ENCODE measurements around the gene PWWP2B. TPM values are rescaled to one million over a fixed set of nuclear protein-coding genes. Genes with fewer than 3 reads are reported as not detected.

The PWWP2B gene
- total and polyA plus RNA-seq, 2 of the 4 experiments (the other 2 are of a cell fraction) = 1.7 to 2.2 TPM

GRCh38 chr10:132394936-132395703, 1.9 kb upstream of the PWWP2B start:
- no peak overlapping the region for H3K56ac ChIP-seq (ENCODE audit: extremely low read depth, insufficient read depth, low read length)
- H2AK9ac ChIP-seq (replicated peaks; ENCODE audit: low read depth, low read length, poor library complexity) = no peak overlapping the region
- no peak overlapping the region for H3K4me2 ChIP-seq (ENCODE audit: low read depth, low read length)
- H2BK15ac ChIP-seq (ENCODE audit: low read depth, low read length) = no peak overlapping the region
- H3K9ac ChIP-seq (ENCODE audit: low read depth, low read length) = no peak overlapping the region
- 0 out of 2 replicates have a peak, but pooled peaks cover 3% of the 10 kb centered on the region for H4K20me1 ChIP-seq (ENCODE audit: insufficient read depth, low read length)
- no peak overlapping the region for H2BK20ac ChIP-seq (ENCODE audit: low read depth, low read length)
- H3K14ac ChIP-seq (replicated peaks; ENCODE audit: low read depth, low read length) = no peak overlapping the region
- peaks cover 21% of the 10 kb centered on the region for H3K4me1 ChIP-seq (ENCODE audit: control insufficient read depth, insufficient read depth, low read length)
- WGBS, 2 experiments (ENCODE audit: extremely low coverage in 2 of 2, insufficient read length in 1 of 2) = 90% methylated on average over 4 of the region's 12 CpGs; no CpG with 5 or more reads in 1 of the 2 experiments
- ChIA-PET CTCF (no interaction called here), POLR2A (ENCODE audit: unreplicated experiment) (no interaction called here)
- no peak overlapping the region for H3K4ac ChIP-seq (ENCODE audit: low read depth, low read length)
- in situ Hi-C loops (cut with MboI; ENCODE audit: low sequenced_read_pairs) = loop anchor here (5.0 to 10.0 kb wide), 2 partner anchors 57 to 240 kb away; no protein-coding TSS in a partner anchor
- no peak overlapping the region for H3K23ac ChIP-seq (ENCODE audit: low read depth, low read length)
- H2BK120ac ChIP-seq (ENCODE audit: low read depth, low read length) = no peak overlapping the region
- no peaks in the 10 kb centered on the region for H3K36me3 ChIP-seq (ENCODE audit: control insufficient read depth, insufficient read depth, low read length)
- H3K9me3 ChIP-seq (ENCODE audit: control insufficient read depth, insufficient read depth, low read length) = no peaks in the 10 kb centered on the region
- H3K79me1 ChIP-seq (ENCODE audit: low read depth in 1 of 2, low read length in 2 of 2) = peaks cover 3 to 20% of the 10 kb centered on the region in 2 experiments; a peak in 3 of 4 replicates
- H2BK5ac ChIP-seq (ENCODE audit: low read depth, low read length, poor library complexity, severe bottlenecking) = no peak overlapping the region
- BruUV-seq (replicated peaks) = no TSS peak
- no peak overlapping the region for H4K5ac ChIP-seq (ENCODE audit: low read depth, low read length)
- peaks cover 14% of the 10 kb centered on the region; the same call in 1 of the 2 replicates for H3K9me1 ChIP-seq (ENCODE audit: insufficient read depth, low read length)
- 0 out of 4 replicates have a peak overlapping the region, but pooled peaks of 1 of the 2 experiments have one; percentile 7 for H4K8ac ChIP-seq (ENCODE audit: low read depth in 2 of 2, low read length in 2 of 2)
- intact Hi-C loops (cut with micrococcal nuclease) = loop anchor here (5.0 kb wide), 2 partner anchors 122 to 242 kb away; no protein-coding TSS in a partner anchor
- peak overlapping the region; percentile 48 for H2AFZ ChIP-seq (replicated peaks; ENCODE audit: low read length, poor library complexity)
- no peak overlapping the region for H3K18ac ChIP-seq (ENCODE audit: low read depth, low read length)
- no peak overlapping the region for H3K4me3 ChIP-seq (ENCODE audit: insufficient read depth, low read depth, low read length)
- no peak for ATAC-seq (ENCODE audit: low read depth)
- no peak overlapping the region for H2AK5ac ChIP-seq (ENCODE audit: low read depth, low read length)
- DNase-seq = no peak
- H3K27me3 ChIP-seq (ENCODE audit: control insufficient read depth, insufficient read depth, low read length) = peaks cover 1% of the 10 kb centered on the region; the same call in 1 of the 2 replicates
- no peak overlapping the region for H4K91ac ChIP-seq (ENCODE audit: insufficient read depth, low read depth, low read length)
- no peak overlapping the region for H3K27ac ChIP-seq (ENCODE audit: insufficient read depth, low read length)
- dilution Hi-C loops (cut with HindIII; ENCODE audit: low sequenced_read_pairs, unreplicated experiment) = no loop called here
- TF ChIP-seq SMC3 (IDR thresholded peaks at IDR 0.05; ENCODE audit: low read depth, low read length) (no peak), CTCF (conservative IDR thresholded peaks at IDR 0.05; ENCODE audit: low read depth, low read length) (no peak), MXI1 (IDR thresholded peaks at IDR 0.05; ENCODE audit: borderline replicate concordance, low read depth, low read length) (no peak), CEBPB (IDR thresholded peaks at IDR 0.05; ENCODE audit: low read depth, low read length) (no peak), ELK1 (IDR thresholded peaks at IDR 0.05; ENCODE audit: borderline replicate concordance, low read depth, low read length) (no peak), FOS (IDR thresholded peaks at IDR 0.05; ENCODE audit: low read depth, low read length) (no peak), USF2 (IDR thresholded peaks at IDR 0.05; ENCODE audit: low read depth, low read length) (no peak), CHD1 (IDR thresholded peaks at IDR 0.05; ENCODE audit: low read depth, low read length) (no peak), RFX5 (IDR thresholded peaks at IDR 0.05; ENCODE audit: low read depth, low read length) (no peak), RCOR1 (IDR thresholded peaks at IDR 0.05; ENCODE audit: insufficient replicate concordance, low read length) (no peak), BHLHE40 (IDR thresholded peaks at IDR 0.05; ENCODE audit: low read depth, low read length) (no peak), POLR2A (IDR thresholded peaks at IDR 0.05; ENCODE audit: low read depth, low read length) (no peak), MAFK (IDR thresholded peaks at IDR 0.05; ENCODE audit: low read depth, low read length) (no peak), NFE2L2 (IDR thresholded peaks at IDR 0.05; ENCODE audit: low read depth, low read length) (no peak), RAD21 (IDR thresholded peaks at IDR 0.05; ENCODE audit: low read length) (no peak)

All from IMR-90 (cell line).